ENCODE data around the gene ZSCAN26. TPM values are rescaled to one million over a fixed set of nuclear protein-coding genes. Genes with fewer than 3 reads are reported as not detected.

Gene ZSCAN26
- total RNA-seq, 1 donor from 2014 or later: 14.0 TPM

GRCh38 chr6:28252009-28252975 is 14.7 kb upstream of the ZSCAN26 start, which contains the start of gene ZKSCAN4:
ZKSCAN4 (minus strand) TSS chr6:28252269; CDS start chr6:28251980, 289 bp downstream.
- ATAC-seq (ENCODE audit: poor library complexity) (peak; percentile 99), DNase-seq (peak; percentile 73)
- intact Hi-C loops (cut with DNase I): no loop called here

GRCh38 chr6:28254121-28254519 is 12.8 kb upstream of the ZSCAN26 start:
- no peak for ATAC-seq (ENCODE audit: poor library complexity)
- intact Hi-C loops (cut with DNase I): no loop called here

DNA sequence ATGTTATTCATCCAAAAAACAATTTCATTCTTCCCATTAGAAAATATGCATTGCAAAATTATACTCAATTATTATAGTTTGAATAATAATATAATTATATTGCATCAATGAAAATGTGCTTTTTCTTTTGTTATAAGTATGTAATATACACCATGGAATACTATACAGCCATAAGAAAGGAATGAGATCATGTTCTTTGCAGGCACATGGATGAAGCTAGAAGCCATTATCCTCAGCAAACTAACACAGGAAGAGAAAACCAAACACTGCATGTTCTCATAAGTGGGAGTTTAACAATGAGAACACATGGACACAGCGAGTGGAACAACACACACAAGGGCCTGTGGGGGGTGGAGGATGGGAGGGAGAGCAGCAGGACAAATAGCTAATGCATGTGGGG is 9.9 kb upstream of the ZSCAN26 start:
- intact Hi-C loops (cut with DNase I): no loop called here

More at GRCh38 chr6:28254121-28254519, 12.8 kb upstream of the ZSCAN26 start:
- DNase-seq: no peak

DNA sequence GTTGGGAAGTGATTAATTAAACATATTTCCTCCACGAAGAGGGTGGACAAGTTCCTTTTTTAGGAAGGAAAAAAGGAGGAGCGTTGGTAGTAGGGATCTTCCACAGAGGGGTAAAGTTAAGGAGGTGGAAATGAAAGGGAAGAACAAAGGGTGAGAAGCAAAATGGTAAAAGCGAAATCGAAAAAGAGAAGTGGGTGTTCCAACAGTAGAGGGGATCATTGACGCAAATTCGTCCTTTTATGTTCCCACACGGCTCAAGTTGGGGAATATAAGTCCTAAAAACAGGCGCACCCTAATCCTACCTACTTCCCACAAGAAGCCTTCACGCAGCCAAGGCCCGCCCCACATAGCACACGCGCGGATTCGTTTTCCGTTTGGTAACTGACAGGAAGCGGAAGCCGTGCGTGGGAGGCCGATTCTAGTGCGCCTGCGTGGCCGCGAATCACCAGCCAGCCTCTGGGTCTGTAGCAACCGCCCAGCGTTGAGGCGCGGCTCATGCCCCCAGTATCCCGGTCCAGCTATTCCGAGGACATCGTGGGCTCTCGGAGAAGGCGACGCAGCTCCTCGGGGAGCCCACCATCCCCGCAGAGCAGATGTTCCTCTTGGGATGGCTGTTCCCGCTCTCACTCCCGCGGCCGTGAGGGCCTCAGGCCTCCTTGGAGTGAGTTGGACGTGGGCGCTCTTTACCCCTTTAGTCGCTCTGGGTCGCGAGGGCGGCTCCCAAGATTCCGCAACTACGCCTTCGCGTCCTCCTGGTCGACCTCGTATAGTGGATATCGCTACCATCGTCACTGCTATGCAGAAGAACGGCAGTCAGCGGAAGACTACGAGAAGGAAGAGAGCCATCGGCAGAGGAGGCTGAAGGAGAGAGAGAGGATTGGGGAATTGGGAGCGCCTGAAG is 7.8 kb upstream of the ZSCAN26 start, which contains the start of gene NKAPL:
Gene NKAPL (plus strand): TSS at position 421 of the 901 bp plus-strand sequence. CDS start 75 bp downstream, at position 496.
- intact Hi-C loops (cut with DNase I): no loop called here
- peak; percentile 92 for DNase-seq
- peak; percentile 98 for ATAC-seq (ENCODE audit: poor library complexity)

More for the DNA sequence above, 9.9 kb upstream of the ZSCAN26 start:
- DNase-seq (no peak), ATAC-seq (ENCODE audit: poor library complexity) (no peak)

GRCh38 chr6:28263922-28264321 is 3.0 kb upstream of the ZSCAN26 start:
- ATAC-seq (ENCODE audit: poor library complexity): no peak
- intact Hi-C loops (cut with DNase I): no loop called here
- DNase-seq: no peak

- no peak for ATAC-seq (ENCODE audit: poor library complexity)
- DNase-seq: no peak
- intact Hi-C loops (cut with DNase I): no loop called here
Measured at GRCh38 chr6:28264834-28265401, 2.0 kb upstream of the ZSCAN26 start.

GRCh38 chr6:28266563-28266961 is 381 bp upstream of the ZSCAN26 start:
- ATAC-seq (ENCODE audit: poor library complexity): no peak
- DNase-seq: no peak
- intact Hi-C loops (cut with DNase I): no loop called here

DNA sequence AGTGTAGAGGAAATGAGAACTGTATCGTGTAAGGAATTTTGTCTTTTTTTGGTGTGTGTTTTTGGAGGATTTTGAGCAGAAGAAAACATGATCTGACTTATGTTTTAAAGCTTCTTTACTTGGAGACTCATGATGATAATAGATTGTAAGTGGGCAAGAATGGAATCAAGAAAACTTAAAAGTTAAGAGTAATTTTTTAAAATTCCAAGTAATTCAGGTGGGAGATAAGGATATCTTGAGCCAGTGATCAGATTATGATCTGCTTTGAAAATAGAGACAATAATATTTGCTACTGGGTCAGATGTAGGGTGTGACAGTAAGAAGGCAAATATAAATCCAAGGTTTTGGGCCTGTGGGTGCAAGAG is 734 bp downstream of the ZSCAN26 start:
- intact Hi-C loops (cut with DNase I): no loop called here
- DNase-seq (no peak), ATAC-seq (ENCODE audit: poor library complexity) (no peak)

DNA sequence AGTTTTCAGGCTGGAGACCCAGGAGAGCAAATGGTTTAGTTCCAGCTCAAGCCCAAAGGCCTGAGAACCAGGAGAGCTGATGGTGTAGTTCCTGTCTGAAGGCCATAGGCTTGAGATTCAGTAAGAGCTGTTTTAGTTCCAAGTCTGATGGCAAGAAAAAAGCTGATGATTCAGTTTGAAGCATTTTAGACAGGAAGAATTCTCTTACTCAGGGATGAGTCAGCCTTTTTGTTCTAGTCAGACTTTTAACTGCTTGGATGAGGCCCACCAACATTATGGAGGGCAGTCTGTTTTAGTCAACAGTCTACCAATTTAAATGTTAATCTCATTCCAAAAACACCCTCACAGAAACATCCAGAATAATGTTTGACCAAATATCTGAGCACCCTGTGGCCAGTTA is 2.5 kb downstream of the ZSCAN26 start:
- no peak for DNase-seq
- intact Hi-C loops (cut with DNase I): no loop called here
- ATAC-seq (ENCODE audit: poor library complexity): no peak

GRCh38 chr6:28274888-28275287 is 7.9 kb downstream of the ZSCAN26 start:
- intact Hi-C loops (cut with DNase I): no loop called here

GRCh38 chr6:28277746-28278145 is 10.8 kb downstream of the ZSCAN26 start:
- intact Hi-C loops (cut with DNase I): no loop called here
- DNase-seq (no peak), ATAC-seq (ENCODE audit: poor library complexity) (no peak)

More at GRCh38 chr6:28274888-28275287, 7.9 kb downstream of the ZSCAN26 start:
- ATAC-seq (ENCODE audit: poor library complexity) (no peak), DNase-seq (no peak)

DNA sequence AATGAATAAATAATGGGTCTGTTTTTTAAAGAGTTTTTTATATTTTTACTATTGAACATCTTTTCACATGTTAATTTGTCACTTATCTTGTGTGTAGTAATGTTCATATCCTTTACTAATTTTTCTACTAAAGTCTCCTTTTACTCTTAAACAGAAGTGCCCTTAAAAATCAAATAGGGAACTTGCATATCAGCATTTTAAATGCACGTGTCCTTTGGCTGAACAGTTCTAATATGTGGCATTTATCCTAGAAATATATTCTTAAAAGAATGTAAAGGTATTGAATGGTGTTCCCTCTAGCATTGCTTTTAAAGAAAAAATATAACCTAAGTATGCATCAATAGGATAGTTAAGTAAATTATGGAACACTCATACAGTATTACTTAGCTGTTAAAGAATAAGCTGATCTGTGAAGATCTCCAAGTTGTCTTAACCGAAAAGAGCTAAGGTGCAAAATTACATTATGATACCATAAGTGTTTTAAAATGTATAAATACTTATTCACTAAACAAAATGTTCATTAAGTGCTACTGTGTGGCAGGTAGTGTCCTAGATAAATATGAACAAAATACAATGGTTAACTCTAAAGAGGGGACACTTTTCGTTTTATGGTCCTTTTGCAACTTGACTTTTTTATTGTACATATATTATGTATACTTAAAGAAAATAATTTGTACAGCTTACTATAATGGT is 13.8 kb downstream of the ZSCAN26 start:
- intact Hi-C loops (cut with DNase I): no loop called here
- no peak for DNase-seq

GRCh38 chr6:28281288-28282064 is 14.5 kb downstream of the ZSCAN26 start, which contains the start of gene PGBD1:
PGBD1 (plus strand) TSS chr6:28281572; CDS start chr6:28283814, 2,242 bp downstream.
- peak; percentile 99 for ATAC-seq (ENCODE audit: poor library complexity)
- intact Hi-C loops (cut with DNase I): no loop called here
- peak; percentile 88 for DNase-seq

More for the DNA sequence above, 13.8 kb downstream of the ZSCAN26 start:
- ATAC-seq (ENCODE audit: poor library complexity): no peak

DNA sequence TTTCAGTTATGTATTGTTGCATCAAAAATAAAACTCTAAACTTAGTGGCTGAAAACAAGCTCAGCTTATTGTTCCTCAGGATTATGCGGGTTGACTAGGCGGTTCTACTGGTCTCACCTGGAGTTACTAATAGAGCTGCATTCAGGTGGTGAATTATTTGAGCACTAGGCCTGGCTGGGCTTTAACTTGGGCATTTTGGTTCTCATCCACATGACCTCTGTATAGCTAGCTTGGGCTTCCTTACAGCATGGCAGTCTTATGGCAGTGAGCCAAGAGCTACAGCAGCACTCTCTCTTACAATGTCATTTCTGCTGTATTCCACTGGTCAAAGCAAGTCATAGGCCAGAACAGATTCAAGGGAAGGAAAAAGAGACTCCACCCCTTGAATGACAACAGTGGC is 16.0 kb downstream of the ZSCAN26 start:
- intact Hi-C loops (cut with DNase I): no loop called here
- ATAC-seq (ENCODE audit: poor library complexity) (no peak), DNase-seq (no peak)

DNA sequence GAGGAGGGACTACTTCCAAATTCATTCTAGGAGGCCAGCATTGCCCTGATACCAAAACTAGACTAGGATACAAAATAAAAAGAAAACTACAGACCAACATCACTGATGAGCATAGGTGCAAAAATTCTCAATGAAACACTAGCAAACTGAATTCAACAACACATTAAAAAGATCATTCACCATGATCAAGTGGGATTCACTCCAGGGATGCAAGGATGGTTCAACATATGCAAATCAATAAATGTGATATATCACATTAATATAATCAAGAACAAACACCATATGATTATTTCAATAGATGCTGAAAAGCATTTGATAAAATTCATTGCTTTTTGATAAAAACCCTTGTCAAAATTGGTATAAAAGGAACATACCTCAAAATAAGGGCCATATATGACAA is 24.6 kb downstream of the ZSCAN26 start:
- ATAC-seq (ENCODE audit: poor library complexity) (no peak), DNase-seq (no peak)
- intact Hi-C loops (cut with DNase I): no loop called here

DNA sequence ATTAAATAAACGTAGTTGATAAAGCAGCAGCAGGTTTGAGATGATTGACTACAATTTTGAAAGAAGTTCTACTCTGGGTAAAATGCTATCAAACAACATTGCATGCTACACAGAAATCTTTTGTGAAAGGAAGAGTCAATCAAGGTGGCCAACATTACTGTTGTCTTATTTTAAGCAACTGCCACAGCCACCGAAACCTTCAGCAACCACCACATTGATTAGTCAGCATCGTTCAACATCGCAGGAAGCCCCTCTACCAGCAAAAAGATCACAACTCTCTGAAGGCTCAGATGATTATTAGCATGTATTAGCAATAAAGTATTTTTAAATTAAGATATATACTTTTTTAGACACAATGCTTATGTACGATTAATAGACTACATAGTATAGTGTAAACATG is 28.4 kb downstream of the ZSCAN26 start:
- ATAC-seq (ENCODE audit: poor library complexity): no peak
- DNase-seq: no peak
- intact Hi-C loops (cut with DNase I): no loop called here

- intact Hi-C loops (cut with DNase I): no loop called here
- DNase-seq (no peak), ATAC-seq (ENCODE audit: poor library complexity) (no peak)
Measured at GRCh38 chr6:28296520-28297060, 29.6 kb downstream of the ZSCAN26 start.
